Common myeloid progenitor, CD34-positive (primary cell): ENCODE results near the gene BEST1.
A peak's percentile ranks its signal among the peaks of the same experiment; 100 is the strongest.

Source experiments
- CTCF ChIA-PET: fragments of 350-600 bp; sonication (Branson Sonifier 250); formaldehyde crosslinking; loops from one replicate; lab custom pipeline; 2021; ENCODE audit warnings: antibody characterized with exemption; lab: Charles Lee
- POLR2A ChIA-PET: fragments of 350-600 bp; sonication (Branson Sonifier 250); formaldehyde crosslinking; loops from one replicate; lab custom pipeline; 2021; ENCODE audit warnings: antibody characterized with exemption; lab: Charles Lee
- DNase-seq, 3 donors: peaks; one replicate each; pipeline versions ENCODE4 v3.0.0 to v3.0.0-alpha.2; 2013
- H3K27ac ChIP-seq, 2 experiments: 1 replicate in 1 of 2; 2 replicates in 1 of 2; pipeline ENCODE4 v1.7.0; 2013; ENCODE audit warnings: inconsistent platforms in 2 of 2, low read length in 2 of 2, mild to moderate bottlenecking in 2 of 2, low read depth in 1 of 2, moderate library complexity in 1 of 2; ENCODE audit not compliant: severe bottlenecking in 2 of 2, insufficient read depth in 1 of 2, poor library complexity in 1 of 2
- H3K27me3 ChIP-seq, 5 experiments: replicated peaks in 2 of 5; 1 replicate in 3 of 5; 2 replicates in 2 of 5; pipeline versions ENCODE4 v1.6.1 to v1.7.0; 2013; ENCODE audit warnings: low read length in 4 of 5, mild to moderate bottlenecking in 2 of 5, moderate library complexity in 2 of 5, inconsistent platforms in 1 of 5; ENCODE audit not compliant: insufficient read depth in 5 of 5, control insufficient read depth in 4 of 5
- H3K36me3 ChIP-seq, 4 experiments: 1 replicate in 2 of 4; 2 replicates in 2 of 4; pipeline versions ENCODE4 v1.6.1 to v1.7.0; 2013; ENCODE audit warnings: low read length in 3 of 4, control low read depth in 1 of 4, mild to moderate bottlenecking in 1 of 4; ENCODE audit not compliant: control insufficient read depth in 4 of 4, insufficient read depth in 4 of 4
- H3K4me1 ChIP-seq, 4 experiments: 1 replicate in 3 of 4; 2 replicates in 1 of 4; pipeline versions ENCODE4 v1.6.1 to v1.7.1; 2013; ENCODE audit warnings: low read length in 3 of 4, mild to moderate bottlenecking in 3 of 4, control low read depth in 1 of 4, inconsistent platforms in 1 of 4, moderate library complexity in 1 of 4; ENCODE audit not compliant: control insufficient read depth in 4 of 4, insufficient read depth in 4 of 4; ENCODE audit errors: control extremely low read depth in 1 of 4
- H3K4me3 ChIP-seq, 7 experiments: 1 replicate in 4 of 7; 2 replicates in 3 of 7; pipeline versions ENCODE4 v1.5.1 to v1.7.0; 2013; ENCODE audit warnings: mild to moderate bottlenecking in 7 of 7, low read length in 6 of 7, moderate library complexity in 6 of 7, inconsistent platforms in 2 of 7, low read depth in 2 of 7, control low read depth in 1 of 7; ENCODE audit not compliant: insufficient read depth in 4 of 7, control insufficient read depth in 1 of 7; ENCODE audit errors: extremely low read depth in 1 of 7
- H3K9me3 ChIP-seq, 5 experiments: 1 replicate in 4 of 5; 2 replicates in 1 of 5; pipeline versions ENCODE4 v1.6.1 to v1.7.1; 2013; ENCODE audit warnings: low read length in 4 of 5, mild to moderate bottlenecking in 2 of 5, inconsistent platforms in 1 of 5, low read depth in 1 of 5, moderate library complexity in 1 of 5; ENCODE audit not compliant: control insufficient read depth in 4 of 5, insufficient read depth in 2 of 5; ENCODE audit errors: control extremely low read depth in 1 of 5
- WGBS: methylation state at CpG from one replicate; pipeline ENCODE4 v1.1.5; 2013; ENCODE audit not compliant: insufficient coverage; 5-methylcytosine and 5-hydroxymethylcytosine counted together

The BEST1 gene

DNA sequence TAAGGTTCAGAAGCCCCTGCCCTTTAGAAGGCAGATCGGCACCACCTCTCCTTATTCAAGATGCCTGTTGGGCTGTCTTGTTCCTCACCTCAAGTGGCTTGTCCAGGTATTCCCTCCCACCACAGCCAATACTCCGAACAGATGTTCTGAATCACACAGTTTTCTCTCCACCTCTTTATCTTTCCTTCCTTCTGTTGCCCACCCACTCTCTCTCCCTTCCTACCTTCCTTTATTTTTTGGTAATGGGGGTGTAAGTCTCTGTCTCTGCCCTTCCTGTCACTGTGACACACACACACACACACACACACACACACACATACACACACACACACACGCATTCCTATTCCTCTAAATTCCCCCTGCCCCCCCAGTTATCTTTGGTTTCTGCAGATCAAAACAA lies 8.4 kb downstream of the BEST1 start:
- Histone ChIP-seq H3K36me3 (peaks cover 0 to 4% (median 0%) of the 10 kb centered on the region in 4 experiments), H3K4me1 (peaks cover 0 to 42% (median 38%) of the 10 kb centered on the region in 4 experiments), H3K4me3 (no peak overlapping the region), H3K27ac (no peak overlapping the region), H3K9me3 (no peaks in the 10 kb centered on the region), H3K27me3 (peaks cover 0 to 5% (median 0%) of the 10 kb centered on the region in 5 experiments)
- ChIA-PET CTCF (interaction anchor here (1.0 to 14.9 kb wide), 8 partner anchors 9 to 123 kb away, joined by 3 to 380 read pairs (median 4); partner anchors contain the start of gene FTH1), POLR2A (no interaction called here)
- 100% methylated on average over 1 of the region's 3 CpGs for WGBS
- no peak for DNase-seq

DNA sequence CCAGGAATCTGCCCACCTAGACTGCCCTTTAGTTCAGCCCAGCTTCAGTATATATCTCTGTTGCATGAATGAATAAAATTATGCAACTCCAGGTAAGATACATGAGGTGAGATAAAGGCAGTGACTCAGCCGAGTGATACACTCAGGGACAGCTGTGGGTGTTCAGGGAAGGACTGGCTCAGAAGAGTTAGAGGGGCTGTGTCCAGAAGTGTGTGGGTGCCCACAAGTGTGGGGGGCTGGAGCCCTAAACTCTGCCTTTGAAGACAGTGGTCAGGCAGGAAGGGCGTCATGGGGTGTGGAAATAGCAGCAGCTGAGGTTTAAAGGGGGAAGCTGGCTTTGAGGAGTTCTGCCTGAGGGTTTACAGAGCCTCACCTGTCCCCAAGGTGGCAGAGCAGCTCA lies 9.0 kb downstream of the BEST1 start:
- CTCF ChIA-PET: interaction anchor here (1.0 to 10.5 kb wide), 7 partner anchors 9 to 122 kb away, joined by 3 to 49 read pairs (median 3); partner anchors contain the start of gene FTH1
- H3K36me3 ChIP-seq: peaks cover 0 to 8% (median 2%) of the 10 kb centered on the region in 4 experiments
- POLR2A ChIA-PET: no interaction called here
- no peaks in the 10 kb centered on the region for H3K9me3 ChIP-seq
- no peak for DNase-seq
- peaks cover 0 to 5% (median 0%) of the 10 kb centered on the region in 5 experiments for H3K27me3 ChIP-seq
- H3K4me3 ChIP-seq: no peak overlapping the region
- 47% methylated on average over 2 of the region's 2 CpGs for WGBS
- H3K4me1 ChIP-seq: peaks cover 3 to 48% (median 43%) of the 10 kb centered on the region in 4 experiments
- no peak overlapping the region for H3K27ac ChIP-seq

DNA sequence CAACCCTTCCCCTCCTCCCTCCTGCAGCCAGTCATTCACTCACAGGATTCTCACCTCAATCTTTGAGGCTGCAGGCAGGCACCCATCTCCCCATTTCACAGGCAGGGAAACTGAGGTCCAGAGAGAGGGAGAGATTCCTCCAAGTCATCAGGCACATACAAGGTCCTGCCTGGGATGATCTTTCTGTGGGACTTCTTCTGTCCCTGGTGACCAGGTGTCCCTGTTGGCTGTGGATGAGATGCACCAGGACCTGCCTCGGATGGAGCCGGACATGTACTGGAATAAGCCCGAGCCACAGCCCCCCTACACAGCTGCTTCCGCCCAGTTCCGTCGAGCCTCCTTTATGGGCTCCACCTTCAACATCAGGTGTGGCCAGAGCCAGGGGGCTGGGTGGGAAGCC lies 9.5 kb downstream of the BEST1 start:
- DNase-seq: no peak
- POLR2A ChIA-PET: no interaction called here
- CTCF ChIA-PET: interaction anchor here (1.3 to 10.5 kb wide), 6 partner anchors 8 to 122 kb away, joined by 3 to 49 read pairs (median 6); partner anchors contain the start of gene FTH1
- WGBS: 100% methylated on average over 3 of the region's 6 CpGs
- Histone ChIP-seq H3K27ac (no peak overlapping the region), H3K4me3 (no peak overlapping the region), H3K4me1 (peaks cover 7 to 48% (median 45%) of the 10 kb centered on the region in 4 experiments), H3K36me3 (peaks cover 0 to 9% (median 6%) of the 10 kb centered on the region in 4 experiments), H3K9me3 (no peaks in the 10 kb centered on the region), H3K27me3 (peaks cover 0 to 5% (median 0%) of the 10 kb centered on the region in 5 experiments)

DNA sequence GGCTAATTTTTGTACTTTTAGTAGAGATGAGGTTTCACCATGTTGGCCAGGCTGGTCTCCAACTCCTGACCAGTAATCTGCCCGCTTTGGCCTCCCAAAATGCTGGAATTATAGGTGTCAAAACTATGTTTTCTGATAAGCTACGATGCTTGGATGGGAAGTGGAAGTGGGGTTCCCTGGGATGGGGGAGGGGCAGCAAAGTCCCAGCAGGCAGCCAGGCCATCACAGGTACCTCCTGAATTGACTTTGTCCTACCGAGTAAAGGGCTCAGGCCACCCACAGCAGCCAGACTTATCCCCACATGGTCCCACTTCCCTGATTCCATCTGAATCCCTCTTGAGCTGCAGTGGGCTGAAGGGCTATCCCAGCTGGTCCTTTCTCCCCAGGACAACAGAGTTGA lies 10.4 kb downstream of the BEST1 start:
- Histone ChIP-seq H3K36me3 (peaks cover 0 to 15% (median 14%) of the 10 kb centered on the region in 4 experiments), H3K27me3 (peaks cover 0 to 5% (median 0%) of the 10 kb centered on the region in 5 experiments), H3K27ac (no peak overlapping the region), H3K4me3 (no peak overlapping the region), H3K9me3 (no peaks in the 10 kb centered on the region), H3K4me1 (peaks cover 15 to 49% (median 46%) of the 10 kb centered on the region in 4 experiments)
- no peak for DNase-seq
- POLR2A ChIA-PET: no interaction called here
- WGBS: 100% methylated on average over 1 of the region's 3 CpGs
- CTCF ChIA-PET: interaction anchor here (1.1 to 10.5 kb wide), 7 partner anchors 10 to 121 kb away, joined by 3 to 49 read pairs (median 5); no protein-coding TSS in a partner anchor

DNA sequence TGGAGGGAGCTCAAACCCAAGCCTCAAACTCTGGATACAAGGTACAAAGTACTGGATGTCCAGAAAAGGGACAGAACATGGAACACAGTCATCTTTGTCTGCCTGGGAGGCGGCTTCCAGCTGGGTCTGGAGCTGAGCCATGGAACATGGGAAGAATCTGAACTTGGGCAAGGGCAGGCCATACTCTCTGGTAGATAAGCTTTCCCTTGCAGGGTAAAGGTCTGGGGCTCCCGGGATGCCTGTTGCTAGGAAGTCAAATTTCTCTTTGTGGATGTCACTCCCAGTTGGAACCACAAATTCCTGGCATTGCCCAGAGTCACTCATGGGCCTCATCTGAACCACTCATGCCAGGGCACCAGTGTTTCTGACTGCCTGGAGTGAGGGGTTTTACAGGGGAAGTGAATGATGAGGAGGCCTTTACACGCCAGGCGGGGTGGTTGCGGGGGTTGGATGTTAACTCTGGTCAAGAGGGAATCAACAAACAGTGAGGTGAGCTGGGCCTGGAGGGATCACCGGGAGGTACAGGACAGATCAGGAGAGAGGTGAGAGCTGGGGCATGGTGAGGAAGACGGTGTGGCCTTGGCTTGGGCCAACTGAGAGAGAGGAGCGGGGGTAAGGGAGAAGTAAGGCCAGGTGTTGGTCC lies 11.5 kb downstream of the BEST1 start:
- Histone ChIP-seq H3K36me3 (peaks cover 2 to 20% (median 17%) of the 10 kb centered on the region in 4 experiments), H3K4me3 (no peak overlapping the region), H3K4me1 (peaks cover 19 to 56% (median 52%) of the 10 kb centered on the region in 4 experiments), H3K27ac (no peak overlapping the region), H3K27me3 (no peaks in the 10 kb centered on the region), H3K9me3 (no peaks in the 10 kb centered on the region)
- ChIA-PET POLR2A (interaction anchor here (0.6 to 2.6 kb wide), 3 partner anchors 18 to 96 kb away, joined by 3 to 5 read pairs (median 3); no protein-coding TSS in a partner anchor), CTCF (interaction anchor here (1.5 to 10.5 kb wide), 5 partner anchors 9 to 120 kb away, joined by 4 to 49 read pairs (median 17); no protein-coding TSS in a partner anchor)
- 92% methylated on average over 7 of the region's 8 CpGs for WGBS
- no peak for DNase-seq

DNA sequence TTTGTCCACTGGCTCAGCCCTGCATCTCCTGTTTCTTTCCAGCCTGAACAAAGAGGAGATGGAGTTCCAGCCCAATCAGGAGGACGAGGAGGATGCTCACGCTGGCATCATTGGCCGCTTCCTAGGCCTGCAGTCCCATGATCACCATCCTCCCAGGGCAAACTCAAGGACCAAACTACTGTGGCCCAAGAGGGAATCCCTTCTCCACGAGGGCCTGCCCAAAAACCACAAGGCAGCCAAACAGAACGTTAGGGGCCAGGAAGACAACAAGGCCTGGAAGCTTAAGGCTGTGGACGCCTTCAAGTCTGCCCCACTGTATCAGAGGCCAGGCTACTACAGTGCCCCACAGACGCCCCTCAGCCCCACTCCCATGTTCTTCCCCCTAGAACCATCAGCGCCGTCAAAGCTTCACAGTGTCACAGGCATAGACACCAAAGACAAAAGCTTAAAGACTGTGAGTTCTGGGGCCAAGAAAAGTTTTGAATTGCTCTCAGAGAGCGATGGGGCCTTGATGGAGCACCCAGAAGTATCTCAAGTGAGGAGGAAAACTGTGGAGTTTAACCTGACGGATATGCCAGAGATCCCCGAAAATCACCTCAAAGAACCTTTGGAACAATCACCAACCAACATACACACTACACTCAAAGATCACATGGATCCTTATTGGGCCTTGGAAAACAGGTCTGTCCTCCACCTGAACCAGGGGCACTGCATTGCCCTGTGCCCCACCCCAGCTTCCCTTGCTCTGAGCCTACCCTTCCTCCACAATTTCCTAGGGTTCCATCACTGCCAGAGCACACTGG lies 12.3 kb downstream of the BEST1 start:
- H3K4me1 ChIP-seq: peaks cover 19 to 54% (median 53%) of the 10 kb centered on the region in 4 experiments
- CTCF ChIA-PET: interaction anchor here (1.6 to 10.5 kb wide), 6 partner anchors 7 to 165 kb away, joined by 3 to 49 read pairs (median 12); partner anchors contain the start of gene BEST1
- H3K36me3 ChIP-seq: peaks cover 2 to 20% (median 17%) of the 10 kb centered on the region in 4 experiments
- DNase-seq: peak in 2 of 3 donors; percentile 26 to 38
- no peaks in the 10 kb centered on the region for H3K27me3 ChIP-seq
- POLR2A ChIA-PET: interaction anchor here (0.9 to 2.6 kb wide), 6 partner anchors 9 to 119 kb away, joined by 3 to 16 read pairs (median 4); no protein-coding TSS in a partner anchor
- H3K27ac ChIP-seq: no peak overlapping the region
- H3K9me3 ChIP-seq: no peaks in the 10 kb centered on the region
- 81% methylated on average over 12 of the region's 12 CpGs for WGBS
- peak overlapping the region in 1 of 7 experiments; percentile 40 for H3K4me3 ChIP-seq
